Suprapubic skin (tissue), 4 donors: ENCODE data around the gene RNPS1. TPM values are rescaled to one million over a fixed set of nuclear protein-coding genes. Genes with fewer than 3 reads are reported as not detected.

Source experiments
- DNase-seq, 2 donors: peaks; one replicate each; pipeline ENCODE4 v3.0.0-alpha.2; 2019; ENCODE audit warnings: low spot score in 2 of 2
- H3K27ac ChIP-seq: fragments of 200-600 bp; sonication (generic); one replicate; pipeline ENCODE4 v1.5.1; 2019
- H3K27me3 ChIP-seq: fragments of 200-600 bp; sonication (generic); one replicate; pipeline ENCODE4 v1.5.1; 2019
- H3K36me3 ChIP-seq: fragments of 200-600 bp; sonication (generic); one replicate; pipeline ENCODE4 v1.5.1; 2019
- H3K4me1 ChIP-seq: fragments of 200-600 bp; sonication (generic); one replicate; pipeline ENCODE4 v1.5.1; 2019
- H3K4me3 ChIP-seq: fragments of 200-600 bp; sonication (generic); one replicate; pipeline ENCODE4 v1.5.1; 2019; ENCODE audit warnings: mild to moderate bottlenecking
- H3K9me3 ChIP-seq: fragments of 200-600 bp; sonication (generic); one replicate; pipeline ENCODE4 v1.5.1; 2019
- CTCF ChIP-seq, 2 donors: fragments of 200-600 bp in 1 of 2; fragments of 450-650 bp in 1 of 2; sonication (generic) in 1 of 2; IDR thresholded peaks; one replicate each; pipeline ENCODE4 v1.5.1; 2016 to 2019; ENCODE audit warnings: antibody characterized with exemption in 2 of 2, mild to moderate bottlenecking in 1 of 2, moderate library complexity in 1 of 2
- EP300 ChIP-seq: sonication (generic); formaldehyde crosslinking; IDR thresholded peaks from one replicate; pipeline ENCODE4 v1.6.1; 2017; ENCODE audit warnings: antibody characterized with exemption
- POLR2A ChIP-seq, 2 donors: fragments of 450-650 bp; IDR thresholded peaks; one replicate each; pipeline ENCODE4 v1.6.1; 2017; ENCODE audit warnings: antibody characterized with exemption in 2 of 2, mild to moderate bottlenecking in 2 of 2, moderate library complexity in 2 of 2
- POLR2AphosphoS5 ChIP-seq, 3 donors: sonication (generic); formaldehyde crosslinking; IDR thresholded peaks; one replicate each; pipeline ENCODE4 v1.6.1; 2017; ENCODE audit warnings: antibody characterized with exemption in 3 of 3
- WGBS: methylation state at CpG from one replicate; pipeline ENCODE4 v1.1.5; 2018; 5-methylcytosine and 5-hydroxymethylcytosine counted together
- total RNA-seq, 4 donors: library from RNA; depleted of rRNA; stranded (reverse); fragments of >200 nt; gene quantifications; one replicate each; pipeline ENCODE4 v1.1.0, GENCODE V29; 2016

RNPS1 gene
- total RNA-seq, 4 donors from 2014 or later: 119 to 151 (median 146) TPM

- Histone ChIP-seq H3K27me3 (no peaks in the 10 kb centered on the region), H3K4me3 (no peak overlapping the region), H3K36me3 (peaks cover 34% of the 10 kb centered on the region), H3K27ac (no peak overlapping the region), H3K9me3 (no peaks in the 10 kb centered on the region), H3K4me1 (peaks cover 43% of the 10 kb centered on the region)
- 100% methylated on average over 2 of the region's 17 CpGs for WGBS
- TF ChIP-seq POLR2AphosphoS5 (IDR thresholded peaks at IDR 0.05) (no peak), POLR2A (IDR thresholded peaks at IDR 0.05) (no peak), EP300 (no peak), CTCF (IDR thresholded peaks at IDR 0.05) (no peak)
- no peak for DNase-seq
Observed at GRCh38 chr16:2210009-2210332, 58.0 kb downstream of the RNPS1 start.

GRCh38 chr16:2209258-2210008 is 58.5 kb downstream of the RNPS1 start:
- Histone ChIP-seq H3K27me3 (no peaks in the 10 kb centered on the region), H3K27ac (no peak overlapping the region), H3K4me1 (peaks cover 48% of the 10 kb centered on the region), H3K4me3 (no peak overlapping the region), H3K9me3 (no peaks in the 10 kb centered on the region), H3K36me3 (peaks cover 34% of the 10 kb centered on the region)
- no peak for TF ChIP-seq POLR2A (IDR thresholded peaks at IDR 0.05)
- TF ChIP-seq POLR2AphosphoS5 (IDR thresholded peaks at IDR 0.05): no peak
- TF ChIP-seq CTCF (IDR thresholded peaks at IDR 0.05): no peak
- no peak for TF ChIP-seq EP300
- DNase-seq: no peak
- 80% methylated on average over 19 of the region's 29 CpGs for WGBS

GRCh38 chr16:2208772-2209171 is 59.2 kb downstream of the RNPS1 start:
- H3K4me1 ChIP-seq: peaks cover 41% of the 10 kb centered on the region
- no peak for DNase-seq
- H3K27me3 ChIP-seq: no peaks in the 10 kb centered on the region
- no peak overlapping the region for H3K4me3 ChIP-seq
- H3K36me3 ChIP-seq: peaks cover 34% of the 10 kb centered on the region
- H3K27ac ChIP-seq: no peak overlapping the region
- no peaks in the 10 kb centered on the region for H3K9me3 ChIP-seq
- no CpG with 5 or more reads among the region's 9 CpGs for WGBS
- TF ChIP-seq POLR2A (IDR thresholded peaks at IDR 0.05): no peak

GRCh38 chr16:2208308-2208707 is 59.6 kb downstream of the RNPS1 start:
- Histone ChIP-seq H3K9me3 (no peaks in the 10 kb centered on the region), H3K4me1 (peaks cover 36% of the 10 kb centered on the region), H3K27me3 (no peaks in the 10 kb centered on the region), H3K27ac (no peak overlapping the region), H3K4me3 (no peak overlapping the region), H3K36me3 (peaks cover 34% of the 10 kb centered on the region)
- 85% methylated on average over 11 of the region's 23 CpGs for WGBS
- TF ChIP-seq POLR2AphosphoS5 (IDR thresholded peaks at IDR 0.05): no peak
- TF ChIP-seq CTCF (IDR thresholded peaks at IDR 0.05): no peak
- TF ChIP-seq POLR2A (IDR thresholded peaks at IDR 0.05): no peak
- TF ChIP-seq EP300: no peak
- DNase-seq: no peak

- DNase-seq: no peak
- H3K36me3 ChIP-seq: peaks cover 34% of the 10 kb centered on the region
- H3K4me3 ChIP-seq: no peak overlapping the region
- WGBS: 85% methylated on average over 5 of the region's 9 CpGs
- H3K4me1 ChIP-seq: peaks cover 32% of the 10 kb centered on the region
- TF ChIP-seq POLR2A (IDR thresholded peaks at IDR 0.05): no peak
- no peak for TF ChIP-seq EP300
- no peak for TF ChIP-seq CTCF (IDR thresholded peaks at IDR 0.05)
- no peak for TF ChIP-seq POLR2AphosphoS5 (IDR thresholded peaks at IDR 0.05)
- no peak overlapping the region for H3K27ac ChIP-seq
- H3K27me3 ChIP-seq: no peaks in the 10 kb centered on the region
- H3K9me3 ChIP-seq: no peaks in the 10 kb centered on the region
Observed at GRCh38 chr16:2207872-2208271, 60.1 kb downstream of the RNPS1 start.
